ENCODE data around the gene DNAH8.

DNAH8 gene

DNA sequence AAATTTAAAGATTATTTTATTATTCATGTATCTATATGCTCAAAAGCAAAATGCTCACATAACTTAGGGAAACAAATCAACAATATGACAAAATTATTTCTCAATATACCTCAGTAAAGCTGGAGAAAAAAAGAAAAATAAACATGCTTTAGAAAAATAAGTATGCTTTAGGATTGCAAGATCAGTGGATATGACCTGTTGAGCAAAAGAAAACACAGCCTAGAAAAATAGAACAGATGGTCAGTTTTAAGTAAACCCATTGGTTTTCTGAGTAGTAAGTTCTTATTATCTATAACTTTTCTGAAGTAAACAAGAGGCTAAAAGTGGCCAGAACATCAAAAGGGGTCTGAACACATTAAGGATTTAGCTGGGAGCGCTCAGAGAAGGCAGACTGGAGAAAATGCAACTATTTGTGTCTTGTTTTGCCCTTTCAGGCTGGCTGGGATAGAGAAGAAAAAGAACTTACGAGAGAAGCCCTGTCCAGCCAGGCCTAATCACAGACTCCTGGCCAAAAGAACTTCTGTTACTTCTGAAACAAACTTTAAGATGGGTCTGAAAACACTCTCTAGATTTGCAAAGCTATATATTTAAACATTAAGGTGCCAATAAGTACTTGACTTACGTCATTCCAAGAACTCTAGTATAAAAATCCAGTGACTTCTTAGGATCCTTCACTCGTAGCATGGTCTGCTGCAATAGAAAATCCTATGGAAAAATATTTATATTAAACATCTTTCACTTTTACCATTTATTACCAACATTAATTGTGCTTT is 28.7 kb upstream of the DNAH8 start:
- Mint-ChIP-seq H3K9me3 (no peaks in the 10 kb centered on the region), H3K27me3 (ENCODE audit: low read depth) (no peaks in the 10 kb centered on the region)

DNA sequence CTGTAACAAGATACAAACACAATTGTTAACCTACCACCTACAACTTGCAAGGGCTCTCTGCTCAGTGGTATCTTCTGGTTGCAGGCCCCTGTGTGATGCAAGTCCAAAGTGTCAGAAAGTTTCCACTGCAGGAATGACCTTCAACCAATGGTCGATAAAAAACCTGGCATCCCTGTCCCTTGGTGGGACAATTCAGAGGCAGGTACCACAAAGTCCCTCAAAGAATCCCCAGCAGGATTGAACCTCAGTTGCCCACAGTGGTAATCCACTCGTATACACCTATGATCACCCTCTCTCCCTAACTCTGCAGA is 28.1 kb upstream of the DNAH8 start:
- Mint-ChIP-seq H3K4me3 (no peak overlapping the region), H3K27ac (peak overlapping the region in 1 of 3 experiments; percentile 20), H3K27me3 (ENCODE audit: low read depth) (no peaks in the 10 kb centered on the region), H3K36me3 (ENCODE audit: low read depth) (peaks cover 36% of the 10 kb centered on the region), H3K9me3 (no peaks in the 10 kb centered on the region), H3K4me1 (no peaks in the 10 kb centered on the region)
- TF ChIP-seq CTCF (IDR thresholded peaks at IDR 0.05; ENCODE audit: unreplicated experiment in 3 of 3) = no peak

More for the DNA sequence above, 28.7 kb upstream of the DNAH8 start:
- Mint-ChIP-seq H3K4me1 (no peaks in the 10 kb centered on the region), H3K36me3 (ENCODE audit: low read depth) (peaks cover 42% of the 10 kb centered on the region), H3K27ac (peak overlapping the region in 1 of 3 experiments; percentile 34), H3K4me3 (no peak overlapping the region)
- TF ChIP-seq CTCF (IDR thresholded peaks at IDR 0.05; ENCODE audit: unreplicated experiment in 3 of 3) = no peak

- H3K4me1 Mint-ChIP-seq = no peaks in the 10 kb centered on the region
- H3K27ac Mint-ChIP-seq = no peak overlapping the region
- no peaks in the 10 kb centered on the region for H3K27me3 Mint-ChIP-seq (ENCODE audit: low read depth)
- no peaks in the 10 kb centered on the region for H3K9me3 Mint-ChIP-seq
- no peak for TF ChIP-seq CTCF (IDR thresholded peaks at IDR 0.05; ENCODE audit: unreplicated experiment in 3 of 3)
- peaks cover 31% of the 10 kb centered on the region for H3K36me3 Mint-ChIP-seq (ENCODE audit: low read depth)
- no peak overlapping the region for H3K4me3 Mint-ChIP-seq
Observed at GRCh38 chr6:38687549-38687948, 27.6 kb upstream of the DNAH8 start.

GRCh38 chr6:38688579-38689087 is 26.5 kb upstream of the DNAH8 start:
- no peak overlapping the region for H3K4me3 Mint-ChIP-seq
- no peaks in the 10 kb centered on the region for H3K27me3 Mint-ChIP-seq (ENCODE audit: low read depth)

DNA sequence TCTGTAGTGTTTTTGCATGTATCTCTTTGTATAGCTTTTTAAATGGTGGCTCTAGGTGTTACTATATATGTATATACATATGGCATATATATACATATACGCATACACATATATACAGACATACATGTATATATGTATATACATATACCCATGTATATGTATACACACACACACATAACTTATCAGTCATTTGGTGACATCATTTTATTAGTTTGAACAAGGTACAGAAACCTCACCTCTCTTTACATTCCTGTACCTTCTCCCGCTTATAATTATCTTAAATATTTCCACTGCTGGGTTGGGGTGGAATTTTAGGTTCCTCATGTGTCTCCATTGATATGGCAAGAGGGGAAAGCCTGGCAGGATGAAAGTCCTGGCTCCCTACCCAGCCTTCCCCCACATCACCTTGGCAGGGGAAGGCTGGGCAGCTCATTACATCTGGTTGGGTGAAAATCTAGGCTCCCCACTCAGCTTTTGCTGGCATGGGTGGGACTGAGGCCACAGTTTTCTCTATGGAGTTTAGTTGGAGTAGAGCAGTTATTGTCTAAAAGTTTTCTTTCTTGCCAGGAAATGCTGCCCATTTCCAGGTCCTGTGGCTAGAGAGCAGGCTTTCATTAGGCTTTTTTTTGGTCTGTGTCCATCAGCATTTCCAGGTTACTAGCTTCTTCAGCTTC is 19.7 kb upstream of the DNAH8 start:
- H3K27ac Mint-ChIP-seq = no peak overlapping the region
- no peak for TF ChIP-seq CTCF (IDR thresholded peaks at IDR 0.05; ENCODE audit: unreplicated experiment in 3 of 3)
- no peak overlapping the region for H3K4me3 Mint-ChIP-seq
- H3K27me3 Mint-ChIP-seq (ENCODE audit: low read depth) = no peaks in the 10 kb centered on the region
- peaks cover 74% of the 10 kb centered on the region for H3K36me3 Mint-ChIP-seq (ENCODE audit: low read depth)
- H3K9me3 Mint-ChIP-seq = peaks cover 26% of the 10 kb centered on the region
- H3K4me1 Mint-ChIP-seq = no peaks in the 10 kb centered on the region

More at GRCh38 chr6:38688579-38689087, 26.5 kb upstream of the DNAH8 start:
- H3K36me3 Mint-ChIP-seq (ENCODE audit: low read depth) = peaks cover 33% of the 10 kb centered on the region
- no peaks in the 10 kb centered on the region for H3K4me1 Mint-ChIP-seq
- no peak for TF ChIP-seq CTCF (IDR thresholded peaks at IDR 0.05; ENCODE audit: unreplicated experiment in 3 of 3)
- no peak overlapping the region for H3K27ac Mint-ChIP-seq
- no peaks in the 10 kb centered on the region for H3K9me3 Mint-ChIP-seq
